ENCODE results near the gene CTIF. TPM values are rescaled to one million over a fixed set of nuclear protein-coding genes. Genes with fewer than 3 reads are reported as not detected.

Gene CTIF
- total RNA-seq, 2 experiments from 2014 or later: 3.2 to 3.5 TPM

DNA sequence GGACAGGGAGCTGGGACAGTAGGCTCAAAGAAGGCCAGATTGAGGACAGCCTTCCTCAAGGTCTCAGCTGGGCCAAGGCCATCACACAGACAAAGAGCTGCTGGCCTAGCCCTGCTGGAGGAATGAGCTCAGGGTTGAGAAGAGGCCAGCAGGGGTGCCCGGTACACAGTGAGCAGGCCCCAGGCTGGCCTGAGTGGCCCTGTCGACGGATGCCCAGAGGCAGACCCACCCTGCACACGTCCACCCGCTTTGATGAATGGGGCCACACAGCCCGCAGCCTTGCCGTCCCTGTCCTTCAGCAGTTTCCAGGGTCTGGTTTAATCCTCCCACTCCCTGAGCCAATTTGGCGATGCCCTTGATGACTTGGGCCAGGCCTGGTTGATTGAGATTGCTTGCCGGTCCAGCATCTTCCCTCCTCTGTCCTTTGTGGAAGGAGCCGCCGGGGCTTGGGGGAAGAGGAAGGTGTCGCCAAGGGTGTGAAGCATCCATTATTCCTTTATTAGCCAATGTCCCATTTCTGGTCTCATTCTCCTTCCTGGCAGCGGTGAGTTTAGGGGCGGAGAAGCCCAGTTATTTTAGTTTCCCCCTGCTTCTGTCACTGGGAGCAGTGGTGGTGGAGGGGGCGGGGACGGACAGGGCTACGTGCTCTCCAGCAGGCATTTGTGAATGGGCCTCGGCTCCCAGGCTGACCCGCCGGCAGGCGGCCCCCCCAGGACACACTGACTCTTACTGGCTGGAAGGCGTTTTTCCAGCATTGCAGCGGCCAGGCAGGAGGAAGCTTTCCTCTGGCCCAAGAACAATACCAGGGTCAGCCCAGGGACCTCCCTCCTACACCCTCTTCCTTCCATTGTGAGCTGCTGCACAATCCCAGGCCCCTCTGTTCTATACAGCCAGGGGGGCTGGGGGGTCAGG lies 141.8 kb downstream of the CTIF start:
- intact Hi-C loops (cut with micrococcal nuclease): no loop called here
- Mint-ChIP-seq H3K27ac (no peak overlapping the region), H3K36me3 (ENCODE audit: low read depth) (no peaks in the 10 kb centered on the region), H3K27me3 (no peaks in the 10 kb centered on the region), H3K4me1 (ENCODE audit: low read depth) (no peaks in the 10 kb centered on the region), H3K4me3 (no peak overlapping the region), H3K9me3 (no peaks in the 10 kb centered on the region)
- CTCF ChIA-PET: no interaction called here
- POLR2A ChIA-PET: no interaction called here
- no peak for TF ChIP-seq CTCF (IDR thresholded peaks at IDR 0.05)
- ATAC-seq (no peak), DNase-seq (no peak)

GRCh38 chr18:48682768-48683167 lies 143.9 kb downstream of the CTIF start:
- DNase-seq (no peak), ATAC-seq (no peak)
- Mint-ChIP-seq H3K9me3 (no peaks in the 10 kb centered on the region), H3K4me3 (no peak overlapping the region), H3K27me3 (no peaks in the 10 kb centered on the region), H3K27ac (no peak overlapping the region), H3K4me1 (ENCODE audit: low read depth) (no peaks in the 10 kb centered on the region), H3K36me3 (ENCODE audit: low read depth) (no peaks in the 10 kb centered on the region)
- POLR2A ChIA-PET: no interaction called here
- intact Hi-C loops (cut with micrococcal nuclease): no loop called here
- no peak for TF ChIP-seq CTCF (IDR thresholded peaks at IDR 0.05)
- CTCF ChIA-PET: no interaction called here

- CTCF ChIA-PET: no interaction called here
- Mint-ChIP-seq H3K9me3 (no peaks in the 10 kb centered on the region), H3K36me3 (ENCODE audit: low read depth) (no peaks in the 10 kb centered on the region), H3K4me1 (ENCODE audit: low read depth) (no peaks in the 10 kb centered on the region), H3K27me3 (no peaks in the 10 kb centered on the region), H3K4me3 (no peak overlapping the region), H3K27ac (no peak overlapping the region)
- TF ChIP-seq CTCF (IDR thresholded peaks at IDR 0.05): no peak
- intact Hi-C loops (cut with micrococcal nuclease): no loop called here
- POLR2A ChIA-PET: no interaction called here
- ATAC-seq (no peak), DNase-seq (no peak)
Measured at GRCh38 chr18:48683197-48683596, 144.4 kb downstream of the CTIF start.

GRCh38 chr18:48683661-48684060 lies 144.8 kb downstream of the CTIF start:
- Mint-ChIP-seq H3K4me1 (ENCODE audit: low read depth) (no peaks in the 10 kb centered on the region), H3K27ac (no peak overlapping the region), H3K4me3 (no peak overlapping the region), H3K27me3 (no peaks in the 10 kb centered on the region), H3K36me3 (ENCODE audit: low read depth) (no peaks in the 10 kb centered on the region), H3K9me3 (no peaks in the 10 kb centered on the region)
- POLR2A ChIA-PET: no interaction called here
- DNase-seq (no peak), ATAC-seq (no peak)
- no peak for TF ChIP-seq CTCF (IDR thresholded peaks at IDR 0.05)
- intact Hi-C loops (cut with micrococcal nuclease): no loop called here
- CTCF ChIA-PET: no interaction called here

DNA sequence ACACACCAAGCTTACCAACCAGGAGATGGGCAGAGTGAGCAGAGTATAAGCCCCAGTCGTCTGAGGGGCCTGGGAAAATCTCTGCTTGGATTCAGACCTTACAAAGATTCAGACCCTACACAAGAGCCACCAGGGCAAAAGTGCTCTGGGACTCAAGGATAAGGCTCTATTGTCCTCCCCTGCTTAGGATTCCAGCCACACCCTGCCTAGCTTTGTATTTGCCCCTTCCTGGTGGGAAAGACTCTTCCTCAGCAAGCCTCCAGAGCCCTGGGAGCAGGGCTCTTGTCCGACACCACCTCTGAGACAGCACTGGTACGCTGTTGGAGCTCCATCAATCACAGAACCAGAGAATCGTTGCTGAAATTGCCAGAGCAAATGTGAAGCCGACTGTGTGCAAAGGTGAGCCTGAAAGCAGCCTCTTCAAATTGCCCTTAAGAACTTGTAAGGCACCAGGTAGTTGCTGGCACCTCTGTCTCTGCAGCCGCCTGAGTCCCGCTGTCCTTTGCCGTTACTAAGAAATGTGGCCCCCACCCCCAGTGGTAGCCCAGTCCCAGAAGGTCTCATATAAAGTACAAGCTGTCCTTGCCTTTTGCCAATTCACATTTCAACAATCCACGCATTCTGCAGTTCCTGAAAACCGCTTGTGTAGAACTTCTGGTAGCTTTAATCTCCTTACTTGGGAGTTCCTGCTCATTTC lies 148.7 kb downstream of the CTIF start:
- no peaks in the 10 kb centered on the region for H3K27me3 Mint-ChIP-seq
- H3K4me1 Mint-ChIP-seq (ENCODE audit: low read depth): no peaks in the 10 kb centered on the region
- ChIA-PET POLR2A (no interaction called here), CTCF (interaction anchor here (1.2 kb wide), 1 partner anchor 11 kb away, joined by 3 read pairs; no protein-coding TSS in a partner anchor)
- ATAC-seq (no peak), DNase-seq (no peak)
- TF ChIP-seq CTCF (IDR thresholded peaks at IDR 0.05): no peak
- H3K27ac Mint-ChIP-seq: no peak overlapping the region
- H3K9me3 Mint-ChIP-seq: no peaks in the 10 kb centered on the region
- intact Hi-C loops (cut with micrococcal nuclease): no loop called here
- H3K36me3 Mint-ChIP-seq (ENCODE audit: low read depth): no peaks in the 10 kb centered on the region
- no peak overlapping the region for H3K4me3 Mint-ChIP-seq
